ENCODE results near the gene ATP2A3.

ATP2A3 gene

DNA sequence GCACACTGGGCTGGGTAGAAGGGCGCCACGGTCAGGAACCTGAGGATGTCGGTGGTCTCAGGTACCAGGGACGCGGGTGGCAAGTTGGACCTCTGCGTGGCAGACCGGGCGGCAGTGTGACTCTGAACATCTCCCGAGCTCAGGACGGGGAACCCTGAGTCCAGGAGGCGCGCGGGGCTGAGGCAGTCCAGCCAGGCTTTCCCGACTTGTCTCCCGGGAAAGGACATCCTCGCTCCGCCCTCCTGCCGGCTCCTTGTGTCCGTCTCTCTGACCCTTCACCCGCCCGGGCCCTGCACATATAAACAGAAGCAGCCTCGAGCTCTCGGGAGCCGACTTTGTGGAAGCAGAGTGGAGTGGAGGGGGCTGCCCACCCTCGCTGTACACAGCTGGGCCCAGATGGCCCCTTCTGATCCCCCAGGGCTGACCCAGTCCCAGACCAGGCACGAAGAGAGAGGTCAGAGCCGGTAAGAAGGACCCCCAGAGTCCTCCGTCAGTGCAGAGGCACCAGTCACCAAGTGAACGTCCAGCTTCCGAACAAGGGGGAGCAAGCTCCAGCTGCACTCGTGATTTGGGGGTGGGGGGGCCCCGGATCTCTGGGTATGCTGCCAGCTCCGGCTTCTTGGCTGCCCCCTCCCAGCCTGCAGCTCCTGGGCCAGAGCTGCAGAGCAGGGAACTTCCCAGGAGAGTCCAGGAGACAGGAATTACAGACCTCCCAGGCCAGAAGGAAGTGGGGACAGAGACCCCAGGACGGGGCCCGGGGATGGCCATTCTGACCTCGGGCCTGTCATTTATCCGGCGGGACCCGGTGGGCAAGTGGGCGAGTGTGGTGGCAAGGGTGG, 39.5 kb downstream of the ATP2A3 start:
- Histone ChIP-seq H3K4me1 (ENCODE audit: insufficient read depth, low read length) (no peaks in the 10 kb centered on the region), H3K27me3 (ENCODE audit: insufficient read depth, low read length) (no peaks in the 10 kb centered on the region), H3K27ac (ENCODE audit: low read depth, low read length) (no peak overlapping the region), H3K9me3 (ENCODE audit: insufficient read depth, low read depth, low read length) (no peaks in the 10 kb centered on the region), H3K4me3 (ENCODE audit: low read length) (no peak overlapping the region), H3K36me3 (ENCODE audit: insufficient read depth, low read length) (no peaks in the 10 kb centered on the region), H3K9ac (ENCODE audit: low read depth, low read length) (no peak overlapping the region; the same call in 1 of the 2 replicates)
- WGBS, result 93% methylated on average over 40 of the region's 40 CpGs

DNA sequence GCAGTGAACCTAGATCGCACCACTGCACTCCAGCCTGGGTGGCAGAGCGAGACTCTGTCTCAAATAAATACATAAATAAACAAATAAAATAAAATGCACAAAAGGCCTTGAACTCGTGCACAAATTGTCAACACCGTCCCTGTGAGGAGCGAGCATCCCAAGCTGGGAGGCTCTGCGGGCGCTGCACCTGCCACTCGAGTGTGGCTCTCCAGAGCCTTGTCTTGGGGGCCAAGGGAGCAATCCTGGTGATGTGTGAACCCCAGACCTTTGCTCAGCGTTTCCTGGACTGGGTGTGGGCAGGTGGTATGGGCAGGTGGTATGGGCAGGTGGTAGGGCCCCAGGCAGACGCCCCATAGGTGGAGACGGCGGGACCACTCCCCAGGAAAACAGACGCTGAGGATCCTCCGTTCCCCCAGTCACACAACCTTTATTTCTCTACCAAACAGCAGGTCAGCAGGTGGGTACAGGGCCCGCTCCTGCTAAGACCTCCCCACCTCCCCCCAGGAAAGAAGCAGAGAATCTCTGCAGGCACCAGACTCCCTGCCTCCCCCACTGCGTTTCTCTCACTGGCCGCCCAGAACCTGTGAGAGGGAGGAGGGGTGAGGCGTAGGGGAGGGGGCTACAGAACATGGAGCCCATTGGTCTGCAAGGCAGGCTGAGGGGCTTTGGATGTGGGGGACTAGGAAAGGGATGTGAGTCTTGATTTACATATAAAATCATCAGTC, 40.6 kb downstream of the ATP2A3 start:
- 90% methylated on average over 17 of the region's 18 CpGs for WGBS
- H3K4me3 ChIP-seq (ENCODE audit: low read length), result no peak overlapping the region
- no peaks in the 10 kb centered on the region for H3K9me3 ChIP-seq (ENCODE audit: insufficient read depth, low read depth, low read length)

DNA sequence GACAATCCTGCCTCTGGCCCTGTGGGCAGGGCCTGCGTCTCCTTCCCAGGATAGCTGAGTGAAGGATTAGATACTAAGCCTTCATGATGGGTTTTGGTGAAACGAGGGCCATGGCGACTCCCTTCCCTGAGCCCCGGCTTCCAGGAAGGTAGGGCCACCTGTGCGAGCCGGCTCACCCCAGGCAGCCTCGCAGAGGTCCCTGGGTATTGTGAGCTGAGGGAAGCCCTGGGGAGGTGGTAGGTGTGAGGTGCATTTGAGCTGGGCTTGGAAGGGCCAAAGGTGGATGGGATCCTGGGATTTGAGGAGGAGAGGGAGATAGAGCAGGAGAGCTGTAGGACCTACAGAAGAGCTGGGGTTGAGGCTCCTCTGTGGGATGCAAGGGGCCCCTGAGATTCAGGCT, 41.5 kb downstream of the ATP2A3 start:
- Histone ChIP-seq H3K36me3 (ENCODE audit: insufficient read depth, low read length) (no peaks in the 10 kb centered on the region), H3K9me3 (ENCODE audit: insufficient read depth, low read depth, low read length) (no peaks in the 10 kb centered on the region), H3K4me3 (ENCODE audit: low read length) (no peak overlapping the region), H3K27ac (ENCODE audit: low read depth, low read length) (no peak overlapping the region), H3K27me3 (ENCODE audit: insufficient read depth, low read length) (no peaks in the 10 kb centered on the region), H3K9ac (ENCODE audit: low read depth, low read length) (no peak overlapping the region), H3K4me1 (ENCODE audit: insufficient read depth, low read length) (no peaks in the 10 kb centered on the region)
- 95% methylated on average over 7 of the region's 7 CpGs for WGBS

More for the DNA sequence above, 40.6 kb downstream of the ATP2A3 start:
- H3K27ac ChIP-seq (ENCODE audit: low read depth, low read length), result no peak overlapping the region
- no peak overlapping the region for H3K9ac ChIP-seq (ENCODE audit: low read depth, low read length)
- no peaks in the 10 kb centered on the region for H3K27me3 ChIP-seq (ENCODE audit: insufficient read depth, low read length)
- no peaks in the 10 kb centered on the region for H3K36me3 ChIP-seq (ENCODE audit: insufficient read depth, low read length)
- no peaks in the 10 kb centered on the region for H3K4me1 ChIP-seq (ENCODE audit: insufficient read depth, low read length)

DNA sequence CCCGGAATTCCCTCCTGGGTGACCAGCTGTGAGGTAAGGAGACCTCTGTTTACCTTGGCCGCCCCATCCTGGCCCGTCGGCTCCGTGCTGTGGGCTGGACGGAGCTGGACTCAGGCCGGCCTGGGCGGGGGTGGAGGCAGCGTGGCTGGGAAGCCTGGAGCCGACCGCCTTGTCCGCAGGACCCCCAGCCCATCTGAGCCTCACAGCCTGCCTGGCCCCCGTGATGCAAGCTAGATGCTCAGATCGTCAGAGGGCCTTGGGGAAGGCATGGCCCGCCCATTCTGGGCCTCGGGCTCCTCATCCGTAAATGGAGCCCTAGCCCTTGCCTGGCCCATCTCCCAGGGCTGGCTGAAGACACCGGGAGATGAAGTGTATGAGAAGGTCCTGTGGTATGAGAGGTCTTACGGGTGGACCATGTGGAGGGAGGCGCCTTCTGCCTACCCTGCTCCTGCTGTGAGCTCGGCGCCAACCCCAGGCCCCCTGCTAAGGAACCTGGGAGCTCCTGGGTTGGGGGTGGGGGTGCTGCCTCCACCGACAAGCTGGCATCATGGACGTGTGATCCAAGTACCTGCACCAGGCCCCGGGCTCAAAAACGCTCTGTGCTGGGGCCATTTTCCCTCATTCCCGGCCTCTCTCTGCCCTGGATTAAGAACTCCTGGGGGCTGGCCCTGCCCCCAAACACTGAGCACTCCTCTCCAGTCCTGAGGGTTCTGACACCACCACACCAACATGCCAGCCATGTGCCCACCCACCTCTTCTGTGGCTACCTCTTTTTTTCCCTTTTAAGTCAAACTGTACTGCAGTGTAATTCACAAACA, 42.5 kb downstream of the ATP2A3 start:
- H3K4me1 ChIP-seq (ENCODE audit: insufficient read depth, low read length), result no peaks in the 10 kb centered on the region
- H3K4me3 ChIP-seq (ENCODE audit: low read length), result no peak overlapping the region

DNA sequence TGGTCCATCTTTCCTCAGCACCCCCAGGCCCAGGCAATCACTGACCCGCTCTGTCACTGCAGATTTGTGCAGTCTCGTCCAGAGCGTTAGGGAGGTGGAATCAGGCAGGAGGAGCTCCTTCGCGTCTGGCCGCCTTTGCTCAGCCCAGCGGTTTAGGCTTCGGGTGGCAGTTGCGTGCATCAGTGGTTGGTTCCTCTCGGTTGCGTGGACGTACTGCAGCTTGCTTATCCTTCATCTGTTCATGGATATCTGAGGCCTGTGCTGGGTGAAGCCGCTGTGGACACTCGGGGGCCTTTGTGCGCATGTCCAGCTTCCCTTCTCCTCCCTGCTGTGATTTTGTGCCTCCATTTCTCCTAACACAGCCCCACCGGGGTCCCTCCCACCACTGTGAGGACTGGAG, 43.2 kb downstream of the ATP2A3 start:
- no peak overlapping the region for H3K9ac ChIP-seq (ENCODE audit: low read depth, low read length)
- H3K27ac ChIP-seq (ENCODE audit: low read depth, low read length), result no peak overlapping the region
- WGBS, result 92% methylated on average over 16 of the region's 16 CpGs

More for the DNA sequence above, 42.5 kb downstream of the ATP2A3 start:
- WGBS, result 90% methylated on average over 27 of the region's 27 CpGs
- Histone ChIP-seq H3K27me3 (ENCODE audit: insufficient read depth, low read length) (no peaks in the 10 kb centered on the region), H3K9ac (ENCODE audit: low read depth, low read length) (no peak overlapping the region), H3K27ac (ENCODE audit: low read depth, low read length) (no peak overlapping the region), H3K36me3 (ENCODE audit: insufficient read depth, low read length) (no peaks in the 10 kb centered on the region), H3K9me3 (ENCODE audit: insufficient read depth, low read depth, low read length) (no peaks in the 10 kb centered on the region)

DNA sequence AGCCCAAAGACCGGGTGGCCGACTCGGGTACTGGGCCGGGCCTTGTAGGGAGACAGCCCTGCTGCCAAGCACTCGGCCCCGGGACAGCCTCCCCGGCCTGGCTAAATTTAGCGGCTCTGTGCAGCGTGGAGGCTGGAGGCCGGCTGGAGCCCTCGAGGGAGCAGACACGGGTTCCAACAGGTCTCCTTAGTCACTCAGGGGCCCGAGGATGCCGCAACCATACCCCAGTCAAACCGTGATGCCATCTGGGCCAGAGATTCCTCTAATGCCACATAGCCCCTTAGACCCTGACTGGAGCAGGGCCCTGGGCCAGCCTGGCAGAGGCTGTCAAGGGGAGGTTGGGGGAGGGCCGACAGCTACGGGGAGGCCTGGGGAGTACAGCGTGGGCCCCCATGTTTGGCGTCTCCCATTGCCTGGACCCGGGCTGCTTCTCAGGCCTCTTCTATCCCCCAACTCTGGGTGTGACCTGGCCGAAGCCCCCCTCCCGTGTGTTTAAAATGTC, 45.1 kb downstream of the ATP2A3 start:
- Histone ChIP-seq H3K4me1 (ENCODE audit: insufficient read depth, low read length) (no peaks in the 10 kb centered on the region), H3K27ac (ENCODE audit: low read depth, low read length) (no peak overlapping the region), H3K9ac (ENCODE audit: low read depth, low read length) (no peak overlapping the region)

More for the DNA sequence above, 43.2 kb downstream of the ATP2A3 start:
- Histone ChIP-seq H3K36me3 (ENCODE audit: insufficient read depth, low read length) (no peaks in the 10 kb centered on the region), H3K4me3 (ENCODE audit: low read length) (no peak overlapping the region), H3K9me3 (ENCODE audit: insufficient read depth, low read depth, low read length) (no peaks in the 10 kb centered on the region), H3K4me1 (ENCODE audit: insufficient read depth, low read length) (no peaks in the 10 kb centered on the region), H3K27me3 (ENCODE audit: insufficient read depth, low read length) (no peaks in the 10 kb centered on the region)

DNA sequence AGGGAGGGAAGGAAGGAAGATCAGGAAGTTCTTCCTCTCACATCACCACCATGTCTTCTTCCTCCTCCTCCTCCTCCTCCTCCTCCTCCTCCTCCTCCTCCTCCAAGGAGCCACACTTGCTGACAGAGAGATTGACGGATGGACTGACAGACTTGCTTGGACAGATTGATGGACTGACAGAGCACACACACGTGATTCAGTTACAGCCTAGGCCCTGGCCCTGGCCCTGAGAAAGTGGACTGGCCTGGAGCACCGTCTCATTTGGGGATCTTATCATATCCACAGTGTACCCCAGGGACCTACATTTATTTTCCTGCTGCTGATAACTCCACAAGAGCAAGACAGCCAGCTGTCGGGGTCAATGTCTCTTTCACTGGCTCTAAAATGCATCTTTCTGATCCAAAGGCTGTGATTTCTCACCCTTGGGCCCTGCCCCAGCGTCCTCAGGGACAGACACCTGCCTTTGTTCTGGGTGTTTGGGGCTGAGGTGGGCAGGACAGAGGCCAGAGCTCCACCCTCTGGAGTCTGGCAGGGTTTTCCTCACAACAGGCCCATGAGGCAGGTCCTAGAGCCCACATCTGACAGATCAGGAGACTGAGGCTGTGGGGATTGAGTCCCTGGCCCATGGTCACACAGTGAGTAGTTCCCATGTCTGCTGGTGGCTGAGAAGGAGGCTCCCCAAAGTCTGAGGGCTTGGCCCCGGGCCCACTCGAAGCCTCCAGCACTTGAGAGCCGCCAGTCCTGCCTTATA, 45.7 kb downstream of the ATP2A3 start:
- Histone ChIP-seq H3K4me3 (ENCODE audit: low read length) (no peak overlapping the region), H3K27me3 (ENCODE audit: insufficient read depth, low read length) (no peaks in the 10 kb centered on the region), H3K4me1 (ENCODE audit: insufficient read depth, low read length) (no peaks in the 10 kb centered on the region), H3K9me3 (ENCODE audit: insufficient read depth, low read depth, low read length) (no peaks in the 10 kb centered on the region), H3K27ac (ENCODE audit: low read depth, low read length) (no peak overlapping the region), H3K9ac (ENCODE audit: low read depth, low read length) (no peak overlapping the region), H3K36me3 (ENCODE audit: insufficient read depth, low read length) (no peaks in the 10 kb centered on the region)
- WGBS, result 76% methylated on average over 8 of the region's 8 CpGs

More for the DNA sequence above, 45.1 kb downstream of the ATP2A3 start:
- Histone ChIP-seq H3K27me3 (ENCODE audit: insufficient read depth, low read length) (no peaks in the 10 kb centered on the region), H3K9me3 (ENCODE audit: insufficient read depth, low read depth, low read length) (no peaks in the 10 kb centered on the region), H3K36me3 (ENCODE audit: insufficient read depth, low read length) (no peaks in the 10 kb centered on the region), H3K4me3 (ENCODE audit: low read length) (no peak overlapping the region)
- 93% methylated on average over 22 of the region's 22 CpGs for WGBS

DNA sequence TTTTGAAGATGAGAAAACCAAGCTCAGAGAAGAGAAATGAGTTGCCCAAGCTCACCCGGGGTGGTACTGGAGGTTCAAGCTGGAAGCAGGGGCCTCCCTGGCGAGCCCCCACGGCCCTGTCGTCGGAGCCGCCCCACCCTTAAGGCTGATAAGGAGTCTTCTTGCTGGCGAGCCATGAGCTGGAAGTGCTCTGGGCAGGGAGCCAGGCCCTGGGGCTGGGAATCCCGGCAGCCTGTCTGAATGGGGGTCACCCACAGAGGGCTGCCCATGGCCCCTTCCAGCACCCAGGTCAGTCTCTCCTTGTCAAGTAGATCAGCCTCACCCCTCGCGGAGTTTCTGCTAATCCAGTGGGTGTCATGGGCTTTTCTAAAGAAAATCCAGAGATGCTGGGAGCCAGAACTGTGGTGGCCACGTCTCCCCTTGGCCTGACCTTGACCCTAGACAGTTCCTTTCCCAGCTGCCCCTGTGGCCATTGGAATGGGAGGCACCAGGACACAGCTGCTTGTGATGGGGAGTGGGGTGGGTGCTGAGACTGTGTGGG, 46.8 kb downstream of the ATP2A3 start:
- H3K27me3 ChIP-seq (ENCODE audit: insufficient read depth, low read length), result no peaks in the 10 kb centered on the region
- H3K36me3 ChIP-seq (ENCODE audit: insufficient read depth, low read length), result no peaks in the 10 kb centered on the region
- WGBS, result 79% methylated on average over 11 of the region's 11 CpGs
- H3K4me3 ChIP-seq (ENCODE audit: low read length), result no peak overlapping the region
- no peaks in the 10 kb centered on the region for H3K9me3 ChIP-seq (ENCODE audit: insufficient read depth, low read depth, low read length)
- H3K9ac ChIP-seq (ENCODE audit: low read depth, low read length), result no peak overlapping the region
- H3K4me1 ChIP-seq (ENCODE audit: insufficient read depth, low read length), result no peaks in the 10 kb centered on the region
- no peak overlapping the region for H3K27ac ChIP-seq (ENCODE audit: low read depth, low read length)

DNA sequence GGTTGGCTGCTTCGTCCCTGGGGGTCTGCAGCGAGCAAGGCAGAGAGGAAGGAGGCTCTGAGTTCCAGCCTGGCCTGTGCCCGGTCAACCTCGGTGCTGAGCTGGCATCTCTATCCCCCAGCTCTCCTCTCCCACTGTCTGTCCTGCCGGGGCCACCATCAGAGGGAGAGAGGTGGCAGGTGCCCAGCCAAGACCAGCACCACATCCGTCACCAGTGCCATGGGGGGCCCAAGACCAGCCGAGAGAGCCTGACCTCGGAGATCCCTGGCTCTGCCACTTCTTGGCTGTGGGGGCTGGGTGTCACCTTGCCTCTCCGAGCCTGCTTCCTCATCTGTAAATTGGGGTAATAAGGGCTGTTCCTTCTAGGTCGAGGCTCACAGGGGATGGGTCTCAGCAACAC, 47.4 kb downstream of the ATP2A3 start:
- H3K4me1 ChIP-seq (ENCODE audit: insufficient read depth, low read length), result no peaks in the 10 kb centered on the region
- no peak overlapping the region for H3K27ac ChIP-seq (ENCODE audit: low read depth, low read length)
- H3K36me3 ChIP-seq (ENCODE audit: insufficient read depth, low read length), result no peaks in the 10 kb centered on the region
- no peaks in the 10 kb centered on the region for H3K9me3 ChIP-seq (ENCODE audit: insufficient read depth, low read depth, low read length)
- no peaks in the 10 kb centered on the region for H3K27me3 ChIP-seq (ENCODE audit: insufficient read depth, low read length)
- no peak overlapping the region for H3K4me3 ChIP-seq (ENCODE audit: low read length)
- 93% methylated on average over 10 of the region's 10 CpGs for WGBS
- no peak overlapping the region for H3K9ac ChIP-seq (ENCODE audit: low read depth, low read length)

DNA sequence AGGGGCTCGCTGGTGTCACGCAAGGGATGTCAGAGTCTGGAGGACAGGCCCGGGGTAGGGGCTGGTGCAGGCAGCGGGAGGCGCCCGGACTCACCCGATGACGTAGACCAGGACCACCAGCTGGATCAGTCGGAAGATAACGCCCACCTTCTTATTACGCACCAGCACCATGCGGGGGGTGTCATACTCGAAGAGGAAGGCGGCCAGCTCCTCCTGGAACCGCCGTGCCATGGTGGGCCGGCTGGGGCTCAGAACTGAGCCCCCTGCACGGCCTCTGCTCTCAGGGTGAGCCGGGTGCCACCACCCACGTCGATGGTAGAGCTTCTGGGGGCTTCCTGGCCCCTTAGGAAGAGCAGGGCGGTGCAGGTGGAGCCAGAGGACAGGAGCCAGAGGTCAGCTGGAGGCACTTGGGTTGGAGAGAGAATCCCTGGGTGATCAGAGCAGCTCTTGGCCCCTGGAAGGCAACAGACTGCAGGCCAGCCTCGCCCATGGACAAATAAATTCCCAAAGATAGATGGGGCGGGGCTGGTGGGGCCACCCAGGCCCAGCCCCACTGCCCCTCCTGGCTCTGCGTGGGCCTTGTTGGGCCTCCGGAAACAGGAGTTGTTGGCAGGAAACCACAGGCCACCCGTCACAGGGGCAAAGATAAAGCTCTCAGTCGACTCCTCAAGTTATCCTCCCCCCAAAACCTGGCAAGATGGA, 48.1 kb downstream of the ATP2A3 start, which contains the start of gene P2RX1:
Gene P2RX1, minus strand, starts transcription at position 471 of the 702 bp plus-strand sequence. Its CDS starts 240 bp downstream, at position 231.
- H3K9ac ChIP-seq (ENCODE audit: low read depth, low read length), result no peak within 1 kb of the TSS
- WGBS, result 93% methylated on average over 28 of the region's 28 CpGs
- H3K4me3 ChIP-seq (ENCODE audit: low read length), result no peak within 1 kb of the TSS
- H3K9me3 ChIP-seq (ENCODE audit: insufficient read depth, low read depth, low read length), result no peaks in the 10 kb centered on the region
- H3K27me3 ChIP-seq (ENCODE audit: insufficient read depth, low read length), result no peaks in the 10 kb centered on the region
- H3K4me1 ChIP-seq (ENCODE audit: insufficient read depth, low read length), result no peaks in the 10 kb centered on the region
- no peak within 1 kb of the TSS for H3K27ac ChIP-seq (ENCODE audit: low read depth, low read length)
- no peaks in the 10 kb centered on the region for H3K36me3 ChIP-seq (ENCODE audit: insufficient read depth, low read length)
